Neural cell (in vitro differentiated cells): ENCODE measurements around the gene POU6F2. TPM values are rescaled to one million over a fixed set of nuclear protein-coding genes. Genes with fewer than 3 reads are reported as not detected.

Experiments
- H2AFZ ChIP-seq: fragments of 200-600, 300-800 bp; sonication (generic), shearing (Covaris generic); 2 replicates; pipeline ENCODE4 v1.6.0; 2014; ENCODE audit warnings: low read depth, mild to moderate bottlenecking, antibody characterized with exemption, low read length, moderate library complexity
- H3F3A ChIP-seq: fragments of 200-600 bp; shearing (Covaris generic); 2 replicates; pipeline ENCODE4 v1.6.1; 2016; ENCODE audit warnings: mild to moderate bottlenecking, moderate library complexity, mixed read lengths, antibody characterized with exemption, low read length; ENCODE audit not compliant: insufficient read depth, poor library complexity, severe bottlenecking
- H3K27ac ChIP-seq: fragments of 200-600, 300-800 bp; sonication (generic), shearing (Covaris generic); 2 replicates; pipeline ENCODE4 v1.5.1; 2014; ENCODE audit warnings: mild to moderate bottlenecking, low read length, moderate library complexity
- H3K27me3 ChIP-seq: fragments of 300-800, 200-600 bp; sonication (generic), shearing (Covaris generic); 2 replicates; pipeline ENCODE4 v1.6.0; 2014; ENCODE audit warnings: mild to moderate bottlenecking, low read depth, low read length, moderate library complexity; ENCODE audit not compliant: insufficient read depth
- H3K36me3 ChIP-seq: fragments of 300-800, 200-600 bp; sonication (generic), shearing (Covaris generic); 2 replicates; pipeline ENCODE4 v1.5.1; 2014; ENCODE audit warnings: mild to moderate bottlenecking, antibody characterized with exemption, low read length, moderate library complexity; ENCODE audit not compliant: insufficient read depth
- H3K4me2 ChIP-seq: fragments of 300-800, 200-600 bp; sonication (generic), shearing (Covaris generic); 2 replicates; pipeline ENCODE4 v1.6.0; 2014; ENCODE audit warnings: mild to moderate bottlenecking, low read length
- H3K4me3 ChIP-seq: fragments of 300-800, 200-600 bp; sonication (generic), shearing (Covaris generic); 2 replicates; pipeline ENCODE4 v1.5.1; 2014; ENCODE audit warnings: mild to moderate bottlenecking, low read length, moderate library complexity
- H3K79me2 ChIP-seq: fragments of 200-600 bp; shearing (Covaris generic); replicated peaks from 2 replicates; pipeline ENCODE4 v1.6.0; 2014; ENCODE audit warnings: mild to moderate bottlenecking, low read length, moderate library complexity; ENCODE audit not compliant: insufficient read depth
- H3K9ac ChIP-seq: fragments of 300-800, 200-600 bp; sonication (generic), shearing (Covaris generic); 2 replicates; pipeline ENCODE4 v1.6.1; 2016; ENCODE audit warnings: mild to moderate bottlenecking, low read length, mixed read lengths
- H3K9me2 ChIP-seq: fragments of 200-600 bp; shearing (Covaris generic); 2 replicates; pipeline ENCODE4 v1.6.1; 2016; ENCODE audit warnings: mild to moderate bottlenecking, low read length, mixed read lengths; ENCODE audit not compliant: insufficient read depth
- H3K9me3 ChIP-seq: fragments of 200-600, 300-800 bp; sonication (generic), shearing (Covaris generic); 2 replicates; pipeline ENCODE4 v1.6.1; 2016; ENCODE audit warnings: mild to moderate bottlenecking, mixed run types, low read length, moderate library complexity, mixed read lengths
- H4K20me1 ChIP-seq: fragments of 200-600 bp; shearing (Covaris generic); 2 replicates; pipeline ENCODE4 v1.6.1; 2016; ENCODE audit warnings: mild to moderate bottlenecking, mixed run types; ENCODE audit not compliant: insufficient read depth
- CTCF ChIP-seq: fragments of 450-650 bp; IDR thresholded peaks from 2 replicates; pipeline ENCODE4 v1.5.1; 2014; ENCODE audit warnings: antibody characterized with exemption, mild to moderate bottlenecking, moderate library complexity; ENCODE audit not compliant: poor library complexity, severe bottlenecking
- EP300 ChIP-seq: fragments of 450-650 bp; conservative IDR thresholded peaks from 2 replicates; pipeline ENCODE4 v1.6.1; 2014; ENCODE audit warnings: antibody characterized with exemption, mild to moderate bottlenecking, moderate library complexity; ENCODE audit not compliant: poor library complexity, severe bottlenecking
- EZH2 ChIP-seq: fragments of 200-600, 300-800 bp; shearing (Covaris generic), sonication (generic); IDR thresholded peaks from 2 replicates; pipeline ENCODE4 v1.6.1; 2014; ENCODE audit warnings: antibody characterized with exemption, low read length, borderline replicate concordance, mild to moderate bottlenecking; ENCODE audit not compliant: insufficient read depth, poor library complexity, severe bottlenecking
- MXI1 ChIP-seq: fragments of 450-650 bp; conservative IDR thresholded peaks from 2 replicates; pipeline ENCODE4 v1.6.1; 2014; ENCODE audit warnings: antibody characterized with exemption, mild to moderate bottlenecking; ENCODE audit not compliant: poor library complexity, severe bottlenecking
- POLR2AphosphoS5 ChIP-seq: IDR thresholded peaks from 2 replicates; pipeline ENCODE4 v1.6.1; 2012
- REST ChIP-seq: IDR thresholded peaks from 2 replicates; pipeline ENCODE4 v1.6.1; 2012; ENCODE audit warnings: borderline replicate concordance
- SMC3 ChIP-seq: fragments of 450-650 bp; conservative IDR thresholded peaks from 2 replicates; pipeline ENCODE4 v1.6.1; 2014; ENCODE audit warnings: antibody characterized with exemption, mild to moderate bottlenecking, moderate library complexity; ENCODE audit not compliant: poor library complexity
- TAF1 ChIP-seq: IDR thresholded peaks from 2 replicates; pipeline ENCODE4 v1.6.1; 2012; ENCODE audit warnings: low read depth
- polyA plus RNA-seq: library from polyadenylated mRNA; depleted of rRNA; stranded (reverse); fragments of >200 nt; gene quantifications from 2 replicates; pipeline ENCODE4 v1.2.3, GENCODE V29; 2014

Gene POU6F2
- polyA plus RNA-seq, 1 donor from 2014 or later = 2.8 TPM

- H3K9me3 ChIP-seq = no peaks in the 10 kb centered on the region
- H3K9ac ChIP-seq = no peak overlapping the region
- H4K20me1 ChIP-seq = no peaks in the 10 kb centered on the region
- no peak overlapping the region for H3K4me2 ChIP-seq
- no peaks in the 10 kb centered on the region for H3K36me3 ChIP-seq
- TF ChIP-seq EZH2 (no peak), TAF1 (no peak), EP300 (no peak), MXI1 (no peak), SMC3 (no peak), REST (no peak)
- H2AFZ ChIP-seq = no peak overlapping the region
- H3K27ac ChIP-seq = no peak overlapping the region
- H3K4me3 ChIP-seq = no peak overlapping the region
- H3K9me2 ChIP-seq = no peaks in the 10 kb centered on the region
- no peaks in the 10 kb centered on the region for H3K27me3 ChIP-seq
- H3K79me2 ChIP-seq = no peaks in the 10 kb centered on the region
- no peaks in the 10 kb centered on the region for H3F3A ChIP-seq
Observed at GRCh38 chr7:39432807-39433416, 455.2 kb downstream of the POU6F2 start.

GRCh38 chr7:39433550-39433949 lies 455.8 kb downstream of the POU6F2 start:
- H3K27ac ChIP-seq = no peak overlapping the region
- TF ChIP-seq POLR2AphosphoS5 (no peak), EZH2 (no peak), SMC3 (no peak), REST (no peak), TAF1 (no peak), EP300 (no peak), CTCF (no peak), MXI1 (no peak)

More at GRCh38 chr7:39433550-39433949, 455.8 kb downstream of the POU6F2 start:
- H4K20me1 ChIP-seq = no peaks in the 10 kb centered on the region
- no peaks in the 10 kb centered on the region for H3K27me3 ChIP-seq
- no peaks in the 10 kb centered on the region for H3F3A ChIP-seq
- H2AFZ ChIP-seq = no peak overlapping the region
- no peaks in the 10 kb centered on the region for H3K9me2 ChIP-seq
- no peaks in the 10 kb centered on the region for H3K79me2 ChIP-seq
- H3K9me3 ChIP-seq = no peaks in the 10 kb centered on the region
- H3K4me3 ChIP-seq = no peak overlapping the region
- H3K9ac ChIP-seq = no peak overlapping the region
- H3K36me3 ChIP-seq = no peaks in the 10 kb centered on the region
- H3K4me2 ChIP-seq = no peak overlapping the region
